Astrocyte of the spinal cord (primary cell): ENCODE results near the gene GRXCR1.

ENCODE experiments used
- DNase-seq: peaks from one replicate; pipeline ENCODE4 v3.0.0; 2011; ENCODE audit warnings: low read depth, low spot score
- H3K4me3 ChIP-seq: 2 replicates; pipeline ENCODE4 v1.5.1; 2011; ENCODE audit warnings: low read depth, mild to moderate bottlenecking, low read length, moderate library complexity
- in situ Hi-C: cut with HindIII; loops from 2 replicates; pipeline ENCODE4 v1.10.0; 2017; ENCODE audit warnings: low sequenced_read_pairs
- TF ChIP-seq, protein P1 (sequence below): IDR thresholded peaks from 2 replicates; pipeline ENCODE4 v1.5.1; 2012; ENCODE audit warnings: low read depth, mild to moderate bottlenecking, low read length, inconsistent platforms

Gene GRXCR1

DNA sequence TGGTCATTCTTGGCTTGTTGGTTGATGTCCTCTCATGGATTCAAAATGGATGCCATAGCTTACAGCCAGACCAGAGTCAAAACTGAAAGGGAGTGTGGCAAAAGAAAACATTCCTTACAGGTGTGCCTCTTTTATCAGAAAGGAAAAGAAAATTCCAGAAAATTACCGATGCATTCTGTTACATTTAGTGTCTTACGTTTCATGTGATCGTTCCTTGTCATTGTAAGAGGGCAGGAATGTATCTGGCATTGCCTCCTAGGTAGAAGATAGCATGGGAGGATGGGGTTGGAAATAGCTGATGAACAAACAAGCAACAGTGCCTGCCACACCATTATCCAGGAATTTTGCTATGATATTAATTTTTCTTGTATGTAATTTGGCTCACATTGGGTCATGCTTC lies 13.1 kb downstream of the GRXCR1 start:
- no peak for DNase-seq
- TF ChIP-seq, protein P1, sequence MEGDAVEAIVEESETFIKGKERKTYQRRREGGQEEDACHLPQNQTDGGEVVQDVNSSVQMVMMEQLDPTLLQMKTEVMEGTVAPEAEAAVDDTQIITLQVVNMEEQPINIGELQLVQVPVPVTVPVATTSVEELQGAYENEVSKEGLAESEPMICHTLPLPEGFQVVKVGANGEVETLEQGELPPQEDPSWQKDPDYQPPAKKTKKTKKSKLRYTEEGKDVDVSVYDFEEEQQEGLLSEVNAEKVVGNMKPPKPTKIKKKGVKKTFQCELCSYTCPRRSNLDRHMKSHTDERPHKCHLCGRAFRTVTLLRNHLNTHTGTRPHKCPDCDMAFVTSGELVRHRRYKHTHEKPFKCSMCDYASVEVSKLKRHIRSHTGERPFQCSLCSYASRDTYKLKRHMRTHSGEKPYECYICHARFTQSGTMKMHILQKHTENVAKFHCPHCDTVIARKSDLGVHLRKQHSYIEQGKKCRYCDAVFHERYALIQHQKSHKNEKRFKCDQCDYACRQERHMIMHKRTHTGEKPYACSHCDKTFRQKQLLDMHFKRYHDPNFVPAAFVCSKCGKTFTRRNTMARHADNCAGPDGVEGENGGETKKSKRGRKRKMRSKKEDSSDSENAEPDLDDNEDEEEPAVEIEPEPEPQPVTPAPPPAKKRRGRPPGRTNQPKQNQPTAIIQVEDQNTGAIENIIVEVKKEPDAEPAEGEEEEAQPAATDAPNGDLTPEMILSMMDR: no peak
- no peak overlapping the region for H3K4me3 ChIP-seq
- in situ Hi-C loops: no loop called here

DNA sequence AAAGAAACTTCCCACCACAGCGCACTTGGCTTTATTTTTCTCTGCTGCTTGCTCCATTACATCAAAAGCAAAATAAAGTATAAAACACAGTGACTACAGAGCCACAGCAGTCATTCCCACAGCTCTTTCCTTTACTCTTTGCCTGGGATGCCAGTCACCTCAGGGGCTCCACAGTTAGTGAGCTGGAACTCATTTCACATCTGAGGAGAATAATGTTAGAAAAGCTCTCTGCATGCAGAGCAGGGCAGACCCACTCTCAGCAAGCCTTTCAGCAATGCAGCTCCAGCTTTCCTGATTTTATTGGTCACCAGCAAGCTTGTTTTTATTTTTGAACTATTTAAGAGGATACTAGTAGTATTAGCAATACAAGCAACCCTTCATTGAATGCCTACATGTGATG lies 13.8 kb downstream of the GRXCR1 start:
- TF ChIP-seq, protein P1: no peak
- H3K4me3 ChIP-seq: no peak overlapping the region
- in situ Hi-C loops: no loop called here
- no peak for DNase-seq

DNA sequence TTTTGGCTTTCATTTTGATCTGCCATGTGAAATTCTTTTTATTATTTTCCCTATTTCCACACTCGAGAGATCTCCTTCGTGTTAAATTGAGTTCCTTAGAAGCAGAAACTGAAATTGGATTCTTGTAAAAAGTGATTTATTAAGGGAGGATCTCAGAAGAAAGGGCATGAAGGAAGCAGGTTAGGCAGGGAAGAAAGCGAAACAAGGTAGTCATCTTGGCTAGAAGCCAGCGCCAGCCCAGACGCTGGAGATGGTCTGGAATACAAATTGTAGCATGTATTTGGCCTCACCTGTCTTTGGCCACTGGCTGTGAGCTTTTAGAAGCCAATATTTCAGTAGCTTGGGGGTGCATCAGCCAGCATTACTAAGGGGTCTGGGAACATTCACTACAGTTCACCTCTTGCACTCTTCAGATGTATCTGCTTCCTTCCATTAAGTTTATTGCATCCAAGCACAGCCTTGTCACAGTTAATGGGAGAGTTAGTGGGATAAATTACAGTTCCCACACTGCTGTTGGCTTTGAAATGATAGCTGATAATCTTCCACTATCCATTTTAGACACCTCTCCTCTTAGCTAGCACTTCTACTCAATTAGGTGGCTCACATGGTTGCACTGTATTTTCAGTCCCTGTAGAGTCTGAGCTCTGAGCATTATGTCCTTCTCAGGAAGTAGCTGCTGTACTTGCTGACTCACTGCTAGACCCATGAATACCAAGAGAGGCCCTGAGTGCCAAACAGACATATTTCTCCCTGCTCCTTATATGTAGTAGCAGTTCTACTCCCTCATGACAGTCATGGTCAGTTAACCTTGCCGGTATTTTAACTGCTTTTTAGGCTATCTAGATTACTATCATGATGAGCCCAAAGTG lies 14.6 kb downstream of the GRXCR1 start:
- TF ChIP-seq, protein P1: no peak
- peak; percentile 7 for DNase-seq
- H3K4me3 ChIP-seq: no peak overlapping the region
- in situ Hi-C loops: no loop called here

DNA sequence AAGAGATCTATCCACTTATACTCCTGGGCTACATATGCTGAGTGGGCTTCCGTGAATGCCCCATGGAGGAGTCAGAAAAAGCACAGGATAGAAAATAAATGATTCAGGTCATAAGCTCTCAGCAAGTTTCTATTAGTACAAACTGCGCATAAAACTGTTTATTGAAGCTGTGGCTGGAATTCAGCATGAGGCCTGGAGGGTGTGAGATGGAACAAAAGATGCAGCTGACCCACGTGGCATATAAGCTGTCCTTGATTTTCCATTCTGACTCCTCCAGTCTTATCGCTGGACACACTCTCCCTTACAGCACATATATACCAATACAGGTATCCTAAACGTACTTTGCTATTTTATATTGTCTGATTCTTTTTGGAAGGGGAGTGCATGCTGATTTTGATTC lies 17.9 kb downstream of the GRXCR1 start:
- TF ChIP-seq, protein P1: no peak
- in situ Hi-C loops: no loop called here
- no peak overlapping the region for H3K4me3 ChIP-seq
- no peak for DNase-seq

DNA sequence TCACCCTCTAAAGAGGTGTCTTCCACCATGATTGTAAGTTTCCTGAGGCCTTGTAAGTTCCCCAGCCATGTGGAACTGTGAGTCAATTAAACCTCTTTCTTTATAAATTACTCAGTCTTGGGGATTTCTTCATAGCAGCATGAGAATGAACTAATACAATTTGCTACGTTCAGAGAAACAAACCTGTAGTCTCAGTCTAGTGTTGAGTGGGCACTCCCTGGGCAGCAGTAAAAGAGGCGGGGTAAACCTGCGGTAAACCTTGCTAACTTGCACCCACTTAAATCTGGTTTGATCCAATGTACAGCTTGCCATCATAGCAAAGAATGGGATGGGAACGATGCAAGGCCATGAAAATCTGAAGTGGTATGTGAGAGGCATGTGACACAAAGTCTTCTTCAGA lies 22.4 kb downstream of the GRXCR1 start:
- DNase-seq: no peak
- TF ChIP-seq, protein P1: no peak
- H3K4me3 ChIP-seq: no peak overlapping the region
- in situ Hi-C loops: no loop called here

DNA sequence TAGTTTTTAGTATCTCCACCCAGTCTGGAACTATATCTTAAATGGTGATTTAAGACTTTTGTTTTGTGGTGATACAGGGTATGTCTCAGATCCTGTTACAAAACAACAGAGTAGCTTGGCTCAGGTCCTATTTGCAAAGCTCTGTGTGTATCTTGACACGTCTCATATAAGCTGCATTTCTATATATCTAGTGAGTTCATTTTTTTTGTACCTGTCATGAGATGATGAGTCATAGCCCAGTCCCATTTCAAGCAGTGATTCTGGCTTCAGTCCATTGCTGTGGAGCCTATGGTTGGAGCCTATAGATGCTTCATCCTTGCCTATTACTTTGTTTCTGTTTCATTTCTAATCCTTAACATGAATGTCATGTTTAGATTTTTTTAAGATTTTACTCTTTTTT lies 23.0 kb downstream of the GRXCR1 start:
- in situ Hi-C loops: no loop called here
- no peak for DNase-seq
- H3K4me3 ChIP-seq: no peak overlapping the region
- TF ChIP-seq, protein P1: no peak

DNA sequence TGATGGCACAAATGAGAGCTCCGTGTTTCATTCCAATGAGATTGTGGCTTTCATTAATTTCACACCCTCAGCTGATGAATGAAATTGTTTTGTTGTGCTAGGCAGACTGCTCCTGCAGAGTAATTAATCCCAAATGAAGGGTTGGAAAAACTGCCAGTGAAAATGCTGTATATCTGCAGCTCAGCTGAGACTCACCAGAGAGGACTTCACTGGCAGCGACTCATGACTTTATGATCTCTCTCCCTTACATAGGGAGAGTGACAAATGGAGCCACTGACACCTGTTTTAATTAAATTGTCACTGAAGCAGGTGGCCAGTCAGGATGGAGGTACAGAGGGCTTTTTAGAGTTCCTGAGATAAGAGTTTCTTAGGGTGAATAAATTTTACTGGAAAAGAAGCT lies 24.8 kb downstream of the GRXCR1 start:
- no peak for DNase-seq
- no peak overlapping the region for H3K4me3 ChIP-seq
- TF ChIP-seq, protein P1: no peak
- in situ Hi-C loops: no loop called here
